Hindlimb muscle (tissue), 1 donor: Measurements from ENCODE around the gene SNX27. TPM values are rescaled to one million over a fixed set of nuclear protein-coding genes. Genes with fewer than 3 reads are reported as not detected.
"Not testable (repeated sequence)": the region's sequence is repeated elsewhere in the genome, so short reads cannot be mapped to it uniquely, and the experiment has no call there.

Source experiments
- DNase-seq: peaks from one replicate; pipeline ENCODE4 v3.0.0-alpha.2; 2013
- polyA plus RNA-seq: library from polyadenylated mRNA; unstranded; fragments of 120-200 nt; gene quantifications from one replicate; pipeline ENCODE4 v1.2.1, GENCODE V29; 2013; ENCODE audit not compliant: insufficient read length

SNX27 gene
- polyA plus RNA-seq, 1 donor, result 20.9 TPM

GRCh38 chr1:151604291-151604690 lies 7.6 kb upstream of the SNX27 start:
- no peak for DNase-seq

GRCh38 chr1:151606384-151606783 lies 5.5 kb upstream of the SNX27 start:
- no peak for DNase-seq

- no peak for DNase-seq
Measured at GRCh38 chr1:151606857-151607256, 5.0 kb upstream of the SNX27 start.

GRCh38 chr1:151610142-151610541 lies 1.7 kb upstream of the SNX27 start:
- DNase-seq, result no peak

GRCh38 chr1:151611288-151611790 lies 511 bp upstream of the SNX27 start:
- DNase-seq, result peak; percentile 26

- peak; percentile 49 for DNase-seq
Measured at GRCh38 chr1:151612501-151613281, 841 bp downstream of the SNX27 start.

DNA sequence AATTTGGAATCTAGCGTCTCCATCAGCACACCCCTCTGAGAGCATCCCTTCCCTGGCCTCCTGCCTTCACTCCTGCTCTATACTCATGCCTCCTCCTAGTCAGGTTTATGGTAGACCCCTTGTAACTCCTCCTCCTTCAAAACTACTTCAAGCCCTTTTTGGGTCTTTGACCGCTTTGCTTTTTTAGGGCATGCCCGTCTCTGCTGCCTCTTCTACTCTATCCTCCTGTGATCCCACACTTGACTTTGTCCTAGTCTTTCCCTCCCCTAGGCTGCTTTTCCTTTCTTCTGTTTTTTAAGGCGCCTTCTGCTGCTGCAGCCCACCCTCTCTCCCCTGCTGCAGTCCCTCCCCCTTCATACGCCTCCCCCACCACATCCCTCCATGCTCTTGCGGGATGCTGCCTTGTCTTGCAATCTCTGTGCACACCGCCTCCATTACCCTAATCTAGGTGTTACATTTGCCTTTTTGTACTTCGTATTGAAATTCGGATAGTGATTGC lies 1.5 kb downstream of the SNX27 start:
- DNase-seq, result peak; percentile 23

GRCh38 chr1:151615711-151616504 lies 4.1 kb downstream of the SNX27 start:
- DNase-seq, result no peak

- DNase-seq, result no peak
Measured at GRCh38 chr1:151616505-151616849, 4.6 kb downstream of the SNX27 start.

GRCh38 chr1:151618003-151618402 lies 6.2 kb downstream of the SNX27 start:
- DNase-seq, result no peak

- DNase-seq, result no peak
Measured at GRCh38 chr1:151618470-151618869, 6.6 kb downstream of the SNX27 start.

GRCh38 chr1:151618996-151619395 lies 7.1 kb downstream of the SNX27 start:
- DNase-seq, result not testable (repeated sequence)

DNA sequence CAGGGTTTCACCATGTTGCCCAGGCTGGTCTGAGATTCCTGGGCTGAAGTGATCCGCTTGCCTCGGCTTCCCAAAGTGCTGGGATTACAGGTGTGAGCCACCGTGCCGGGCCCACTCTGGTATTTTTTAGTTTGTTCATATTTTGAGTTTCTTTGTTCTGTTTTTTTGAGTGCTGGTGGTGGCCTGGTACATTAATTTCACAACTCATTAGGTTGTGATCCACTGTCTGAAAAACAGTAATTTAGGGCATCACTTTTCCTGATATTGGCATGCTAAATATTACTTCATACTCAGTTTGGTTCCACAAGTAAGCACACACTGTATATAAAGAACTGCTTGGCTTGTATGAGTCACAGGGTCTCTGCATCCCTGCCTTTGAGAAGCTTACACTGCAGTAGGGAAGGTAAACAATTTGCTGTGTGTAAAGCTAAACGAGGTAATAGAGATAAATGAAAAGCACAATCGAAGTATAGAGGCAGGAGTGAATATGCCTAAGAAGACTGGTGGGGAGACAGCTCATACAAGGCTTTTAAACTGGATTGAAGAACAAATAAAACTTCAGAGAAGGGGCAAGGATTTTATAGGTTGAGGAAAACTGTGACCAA lies 7.7 kb downstream of the SNX27 start:
- no peak for DNase-seq

GRCh38 chr1:151620286-151620685 lies 8.4 kb downstream of the SNX27 start:
- no peak for DNase-seq

DNA sequence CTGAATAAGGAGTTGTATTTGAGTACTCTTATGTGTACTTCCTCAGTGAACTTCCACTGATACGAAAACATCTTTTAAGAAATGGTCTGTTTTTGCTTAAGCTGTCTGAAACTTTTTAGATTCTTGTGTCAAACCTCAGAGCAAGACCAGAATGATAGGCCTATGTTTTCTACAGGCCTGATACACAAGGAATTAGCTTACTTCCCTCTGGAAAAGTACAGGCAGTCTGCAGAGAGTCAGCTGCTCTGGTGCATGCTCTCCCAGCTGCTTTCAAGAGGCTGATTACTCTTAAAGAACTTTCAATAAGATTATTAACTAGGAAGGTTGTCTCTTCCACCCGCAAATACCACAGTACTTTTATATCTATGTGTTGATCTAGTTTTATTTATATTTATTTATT lies 9.5 kb downstream of the SNX27 start:
- DNase-seq, result no peak

- DNase-seq, result no peak
Measured at GRCh38 chr1:151624783-151625182, 12.9 kb downstream of the SNX27 start.

DNA sequence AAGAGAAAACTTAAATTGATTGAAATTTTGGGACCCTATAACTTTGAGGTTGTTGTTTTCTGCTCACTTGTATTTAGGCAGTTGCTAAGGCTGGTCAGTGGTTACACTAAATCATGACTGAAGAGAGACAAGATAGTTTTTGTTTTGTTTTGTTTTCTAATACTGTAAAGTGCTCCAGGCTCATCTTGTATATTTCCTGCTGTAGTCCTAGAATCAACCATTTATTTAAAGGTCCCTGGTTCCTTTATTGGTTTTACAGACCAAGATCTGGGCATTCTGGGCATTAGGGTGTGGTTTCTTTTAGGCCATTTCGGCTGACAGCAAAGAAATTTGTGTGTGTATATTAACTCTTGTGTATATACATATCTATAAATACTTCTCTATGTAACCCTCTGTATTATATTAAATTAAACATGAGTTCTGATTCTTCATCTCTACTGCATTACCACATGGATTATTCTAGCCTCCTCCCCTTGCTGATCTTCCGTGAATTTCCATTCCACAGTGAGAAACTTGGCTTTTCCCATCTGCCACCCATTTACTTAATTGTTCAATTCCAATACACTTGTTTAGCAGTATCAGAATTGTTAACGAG lies 15.0 kb downstream of the SNX27 start:
- DNase-seq, result no peak

DNA sequence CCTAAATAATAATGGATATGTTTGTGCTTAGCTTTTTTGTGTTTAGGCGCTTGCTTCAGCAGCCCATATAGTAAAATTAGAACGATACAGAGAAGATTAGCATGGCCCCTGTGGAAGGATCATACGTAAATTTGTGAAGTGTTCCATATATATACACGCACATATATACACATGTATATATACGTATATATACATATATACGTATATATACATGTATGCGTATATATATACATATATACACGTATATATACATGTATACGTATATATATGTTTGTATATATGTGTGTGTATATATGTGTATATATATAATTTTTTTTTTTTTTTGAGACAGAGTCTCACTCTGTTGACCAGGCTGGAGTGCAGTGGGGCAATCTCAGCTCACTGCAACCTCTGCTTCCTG lies 17.4 kb downstream of the SNX27 start:
- DNase-seq, result no peak

DNA sequence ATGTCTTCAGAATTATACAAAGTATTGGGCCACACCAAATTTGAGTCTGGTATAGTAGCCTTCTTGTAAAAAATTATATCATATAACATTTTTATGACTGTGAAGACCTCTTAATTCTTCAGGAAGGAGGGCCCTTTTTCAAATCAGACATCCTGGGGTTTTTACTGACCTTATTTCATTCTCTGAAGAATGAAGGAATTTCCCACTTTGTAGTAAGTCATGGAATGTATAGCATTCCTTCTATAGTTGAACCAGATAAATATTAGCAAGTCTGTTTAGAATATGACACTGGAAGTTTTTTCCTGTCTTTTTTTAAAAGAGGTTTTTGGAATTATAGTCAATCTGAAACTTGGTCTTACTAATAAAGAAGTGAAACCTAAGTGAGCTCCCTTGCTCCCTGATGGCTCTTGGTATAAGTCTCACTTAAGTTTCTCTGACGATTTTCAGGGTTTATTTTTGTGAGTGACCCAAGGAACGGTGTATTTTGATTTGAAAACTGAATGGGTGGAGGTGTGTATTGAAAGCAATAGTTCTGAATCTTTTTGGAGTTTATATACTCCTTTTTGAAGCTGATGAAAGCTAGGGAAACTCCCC lies 23.7 kb downstream of the SNX27 start:
- no peak for DNase-seq

- DNase-seq, result no peak
Measured at GRCh38 chr1:151638074-151638775, 26.4 kb downstream of the SNX27 start.

DNA sequence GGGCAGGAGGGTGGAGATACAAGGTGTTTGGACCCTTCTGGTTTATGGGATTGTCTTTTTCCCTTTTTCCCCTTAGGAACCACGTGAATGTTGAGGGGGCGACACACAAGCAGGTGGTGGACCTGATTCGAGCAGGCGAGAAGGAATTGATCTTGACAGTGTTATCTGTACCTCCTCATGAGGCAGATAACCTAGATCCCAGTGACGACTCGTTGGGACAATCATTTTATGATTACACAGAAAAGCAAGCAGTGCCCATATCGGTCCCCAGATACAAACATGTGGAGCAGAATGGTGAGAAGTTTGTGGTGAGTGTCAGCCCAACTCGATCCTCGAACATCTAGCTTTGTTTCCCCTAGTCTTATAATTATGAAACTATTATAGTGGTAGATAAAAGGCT lies 27.0 kb downstream of the SNX27 start:
- no peak for DNase-seq

DNA sequence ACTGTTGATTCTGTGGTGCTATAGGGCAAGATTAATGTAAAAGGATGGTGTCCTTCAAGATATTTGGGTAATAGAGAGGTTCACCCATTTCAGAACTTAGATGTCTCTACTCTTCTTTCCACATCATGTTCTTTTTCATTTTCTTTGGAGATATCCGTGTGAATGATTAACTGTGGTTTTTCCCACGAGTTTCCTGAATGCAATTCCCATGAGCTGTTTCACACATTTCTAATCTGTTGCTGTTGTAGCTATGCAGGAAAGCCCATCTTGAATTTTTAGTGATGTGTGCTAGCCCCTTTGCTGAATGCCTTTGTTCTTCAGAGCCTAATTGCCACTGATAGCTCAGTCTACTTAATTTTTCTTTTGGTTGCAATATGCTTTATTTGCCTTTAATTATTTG lies 27.6 kb downstream of the SNX27 start:
- no peak for DNase-seq
